GM23338 (cell line): ENCODE measurements around the gene PAM16.

Experiments used
- CREB1 ChIP-seq: fragments of 250-450 bp; sonication (Bioruptor Pico); IDR thresholded peaks from 2 replicates; pipeline ENCODE4 v1.5.0; 2020; ENCODE audit warnings: low read depth, mild to moderate bottlenecking, moderate library complexity
- CTCF ChIP-seq, 2 experiments: fragments of 200-600 bp in 1 of 2; sonication (generic) in 1 of 2; conservative IDR thresholded peaks; 2 replicates each; pipeline versions ENCODE4 v1.5.1 to v1.6.1; 2016 to 2017; ENCODE audit warnings: antibody characterized with exemption in 2 of 2, low read depth in 2 of 2, mild to moderate bottlenecking in 2 of 2, moderate library complexity in 1 of 2
- EZH2 ChIP-seq: fragments of 200-600 bp; sonication (generic); IDR thresholded peaks from one replicate; pipeline ENCODE4 v1.8.0; 2017; ENCODE audit warnings: antibody characterized with exemption, mild to moderate bottlenecking, low read depth; ENCODE audit not compliant: unreplicated experiment
- JUNB ChIP-seq: IDR thresholded peaks from one replicate; pipeline ENCODE4 v1.6.1; 2016; ENCODE audit warnings: antibody characterized with exemption; ENCODE audit not compliant: unreplicated experiment
- POLR2AphosphoS5 ChIP-seq: IDR thresholded peaks from 2 replicates; pipeline ENCODE4 v1.6.1; 2016; ENCODE audit warnings: antibody characterized with exemption, low read depth
- TF ChIP-seq, protein P1 (sequence below): IDR thresholded peaks from 2 replicates; pipeline ENCODE4 v1.6.1; 2016; ENCODE audit warnings: antibody characterized with exemption

GRCh38 chr16:4383591-4384444 is 32.7 kb upstream of the PAM16 start:
- TF ChIP-seq CTCF (conservative IDR thresholded peaks at IDR 0.05; ENCODE audit: low read depth in 2 of 2) (no peak), EZH2 (no peak), POLR2AphosphoS5 (no peak), JUNB (no peak), CREB1 (no peak)
- TF ChIP-seq, protein P1, sequence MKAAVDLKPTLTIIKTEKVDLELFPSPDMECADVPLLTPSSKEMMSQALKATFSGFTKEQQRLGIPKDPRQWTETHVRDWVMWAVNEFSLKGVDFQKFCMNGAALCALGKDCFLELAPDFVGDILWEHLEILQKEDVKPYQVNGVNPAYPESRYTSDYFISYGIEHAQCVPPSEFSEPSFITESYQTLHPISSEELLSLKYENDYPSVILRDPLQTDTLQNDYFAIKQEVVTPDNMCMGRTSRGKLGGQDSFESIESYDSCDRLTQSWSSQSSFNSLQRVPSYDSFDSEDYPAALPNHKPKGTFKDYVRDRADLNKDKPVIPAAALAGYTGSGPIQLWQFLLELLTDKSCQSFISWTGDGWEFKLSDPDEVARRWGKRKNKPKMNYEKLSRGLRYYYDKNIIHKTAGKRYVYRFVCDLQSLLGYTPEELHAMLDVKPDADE: no peak
